Astrocyte of the cerebellum (primary cell): ENCODE results near the gene PDE4B.

Experiments
- DNase-seq: peaks from one replicate; pipeline ENCODE4 v3.0.0-alpha.2; 2011; ENCODE audit warnings: low read depth
- H3K4me3 ChIP-seq: 2 replicates; pipeline ENCODE4 v1.5.1; 2011; ENCODE audit warnings: mild to moderate bottlenecking, low read depth, low read length, moderate library complexity
- CTCF ChIP-seq: IDR thresholded peaks from 2 replicates; pipeline ENCODE4 v1.5.1; 2012; ENCODE audit warnings: low read length, low read depth, moderate library complexity, mild to moderate bottlenecking; ENCODE audit errors: missing control alignments
- in situ Hi-C: cut with HindIII; loops from 2 replicates; pipeline ENCODE4 v1.10.0; 2017; ENCODE audit warnings: low sequenced_read_pairs

Gene PDE4B

GRCh38 chr1:65881067-65881594 lies 88.4 kb downstream of the PDE4B start:
- H3K4me3 ChIP-seq = no peak overlapping the region
- in situ Hi-C loops = no loop called here
- DNase-seq = no peak
- no peak for TF ChIP-seq CTCF

GRCh38 chr1:65882076-65882475 lies 89.4 kb downstream of the PDE4B start:
- H3K4me3 ChIP-seq = no peak overlapping the region
- TF ChIP-seq CTCF = no peak
- no peak for DNase-seq
- in situ Hi-C loops = no loop called here

GRCh38 chr1:65889441-65889840 lies 96.7 kb downstream of the PDE4B start:
- in situ Hi-C loops = no loop called here
- no peak overlapping the region for H3K4me3 ChIP-seq
- DNase-seq = no peak
- TF ChIP-seq CTCF = no peak

GRCh38 chr1:65890201-65890843 lies 97.6 kb downstream of the PDE4B start:
- no peak for TF ChIP-seq CTCF
- in situ Hi-C loops = no loop called here
- no peak overlapping the region for H3K4me3 ChIP-seq
- no peak for DNase-seq

GRCh38 chr1:65894738-65895605 lies 102.3 kb downstream of the PDE4B start:
- in situ Hi-C loops = no loop called here
- DNase-seq = no peak
- no peak overlapping the region for H3K4me3 ChIP-seq
- TF ChIP-seq CTCF = no peak

GRCh38 chr1:65896721-65897120 lies 104.0 kb downstream of the PDE4B start:
- DNase-seq = no peak
- in situ Hi-C loops = no loop called here
- no peak overlapping the region for H3K4me3 ChIP-seq
- TF ChIP-seq CTCF = no peak
